IMR-90 (cell line): ENCODE data around the gene PDLIM1. TPM values are rescaled to one million over a fixed set of nuclear protein-coding genes. Genes with fewer than 3 reads are reported as not detected.
A peak's percentile ranks its signal among the peaks of the same experiment; 100 is the strongest.

Experiments
- ATAC-seq: fragments of 200-7000 bp; cut with Tn5 transposase; 2 replicates; pipeline ENCODE4 v1.9.1; 2020; ENCODE audit warnings: low read depth, mild to moderate bottlenecking, moderate library complexity
- BruUV-seq: library from RNA; stranded (reverse); fragments of 400-500 nt; replicated peaks from 2 replicates; lab custom pipeline; 2021; lab: Mats Ljungman, UMichigan
- CTCF ChIA-PET: fragments of 300-600 bp; formaldehyde crosslinking; extraction: SDS; loops from one replicate; lab custom pipeline; 2021; ENCODE audit warnings: antibody characterized with exemption; lab: Yijun Ruan, JAX
- POLR2A ChIA-PET: fragments of 300-600 bp; sonication (Branson Sonifier 250); formaldehyde crosslinking; loops from one replicate; lab custom pipeline; 2022; ENCODE audit warnings: antibody characterized with exemption; ENCODE audit not compliant: unreplicated experiment; lab: Charles Lee
- DNase-seq: peaks from one replicate; pipeline ENCODE4 v3.0.0; 2013
- H2AFZ ChIP-seq: replicated peaks from 2 replicates; pipeline ENCODE3; 2013; ENCODE audit warnings: low read length, mild to moderate bottlenecking; ENCODE audit not compliant: poor library complexity
- H2AK5ac ChIP-seq: 2 replicates; pipeline ENCODE4 v1.6.1; 2013; ENCODE audit warnings: low read depth, low read length, inconsistent platforms
- H2AK9ac ChIP-seq: replicated peaks from 2 replicates; pipeline ENCODE3; 2013; ENCODE audit warnings: mild to moderate bottlenecking, low read depth, low read length, moderate library complexity; ENCODE audit not compliant: poor library complexity
- H2BK120ac ChIP-seq: 2 replicates; pipeline ENCODE4 v1.6.1; 2013; ENCODE audit warnings: low read depth, low read length, inconsistent platforms
- H2BK15ac ChIP-seq: 3 replicates; pipeline ENCODE4 v1.6.1; 2013; ENCODE audit warnings: low read depth, low read length, inconsistent platforms
- H2BK20ac ChIP-seq: 2 replicates; pipeline ENCODE4 v1.6.1; 2013; ENCODE audit warnings: low read depth, mild to moderate bottlenecking, inconsistent platforms, low read length, moderate library complexity
- H2BK5ac ChIP-seq: 2 replicates; pipeline ENCODE4 v1.6.1; 2013; ENCODE audit warnings: mild to moderate bottlenecking, low read depth, low read length, inconsistent platforms; ENCODE audit not compliant: poor library complexity, severe bottlenecking
- H3K14ac ChIP-seq: replicated peaks from 2 replicates; pipeline ENCODE4 v1.6.1; 2013; ENCODE audit warnings: low read depth, low read length, inconsistent platforms
- H3K18ac ChIP-seq: 2 replicates; pipeline ENCODE4 v1.6.1; 2013; ENCODE audit warnings: low read depth, low read length, control low read depth
- H3K23ac ChIP-seq: 2 replicates; pipeline ENCODE4 v1.6.1; 2013; ENCODE audit warnings: low read depth, low read length, inconsistent platforms
- H3K27ac ChIP-seq: 2 replicates; pipeline ENCODE4 v1.5.1; 2013; ENCODE audit warnings: mild to moderate bottlenecking, control low read depth, low read length; ENCODE audit not compliant: insufficient read depth
- H3K27me3 ChIP-seq: 2 replicates; pipeline ENCODE4 v1.6.1; 2013; ENCODE audit warnings: low read length; ENCODE audit not compliant: control insufficient read depth, insufficient read depth
- H3K36me3 ChIP-seq: 2 replicates; pipeline ENCODE4 v1.6.1; 2013; ENCODE audit warnings: low read length, mixed read lengths; ENCODE audit not compliant: control insufficient read depth, insufficient read depth
- H3K4ac ChIP-seq: 2 replicates; pipeline ENCODE4 v1.6.1; 2013; ENCODE audit warnings: low read depth, low read length, inconsistent platforms
- H3K4me1 ChIP-seq: 2 replicates; pipeline ENCODE4 v1.6.1; 2013; ENCODE audit warnings: low read length, mixed read lengths; ENCODE audit not compliant: control insufficient read depth, insufficient read depth
- H3K4me2 ChIP-seq: 2 replicates; pipeline ENCODE4 v1.6.1; 2013; ENCODE audit warnings: low read depth, mild to moderate bottlenecking, control low read depth, low read length, moderate library complexity
- H3K4me3 ChIP-seq: 2 replicates; pipeline ENCODE4 v1.5.1; 2013; ENCODE audit warnings: low read depth, mild to moderate bottlenecking, control low read depth, low read length, moderate library complexity; ENCODE audit not compliant: insufficient read depth
- H3K56ac ChIP-seq: 2 replicates; pipeline ENCODE4 v1.6.1; 2013; ENCODE audit warnings: low read length, inconsistent platforms; ENCODE audit not compliant: insufficient read depth; ENCODE audit errors: extremely low read depth
- H3K79me1 ChIP-seq, 2 experiments: 2 replicates each; pipeline ENCODE4 v1.6.1; 2013; ENCODE audit warnings: low read length in 2 of 2, inconsistent platforms in 1 of 2, low read depth in 1 of 2
- H3K9ac ChIP-seq: 2 replicates; pipeline ENCODE4 v1.6.1; 2013; ENCODE audit warnings: low read depth, low read length, control low read depth
- H3K9me1 ChIP-seq: 2 replicates; pipeline ENCODE4 v1.6.1; 2013; ENCODE audit warnings: low read length, inconsistent platforms; ENCODE audit not compliant: insufficient read depth
- H3K9me3 ChIP-seq: 2 replicates; pipeline ENCODE4 v1.6.1; 2013; ENCODE audit warnings: low read length; ENCODE audit not compliant: control insufficient read depth, insufficient read depth
- H4K20me1 ChIP-seq: 2 replicates; pipeline ENCODE4 v1.6.1; 2013; ENCODE audit warnings: low read length, inconsistent platforms; ENCODE audit not compliant: insufficient read depth
- H4K5ac ChIP-seq: 2 replicates; pipeline ENCODE4 v1.6.1; 2013; ENCODE audit warnings: mild to moderate bottlenecking, low read depth, low read length, control low read depth
- H4K8ac ChIP-seq, 2 experiments: 2 replicates each; pipeline ENCODE4 v1.6.1; 2013; ENCODE audit warnings: low read depth in 2 of 2, low read length in 2 of 2, control low read depth in 1 of 2, inconsistent platforms in 1 of 2
- H4K91ac ChIP-seq: 2 replicates; pipeline ENCODE4 v1.6.1; 2013; ENCODE audit warnings: low read depth, low read length, inconsistent platforms; ENCODE audit not compliant: insufficient read depth
- CEBPB ChIP-seq: IDR thresholded peaks from 2 replicates; pipeline ENCODE4 v1.6.1; 2012; ENCODE audit warnings: low read depth, low read length, improper control_type of control experiment
- MAFK ChIP-seq: IDR thresholded peaks from 2 replicates; pipeline ENCODE4 v1.6.1; 2012; ENCODE audit warnings: low read depth, low read length, improper control_type of control experiment
- MAZ ChIP-seq: IDR thresholded peaks from 2 replicates; pipeline ENCODE4 v1.6.1; 2012; ENCODE audit warnings: low read depth, mild to moderate bottlenecking, low read length, improper control_type of control experiment, moderate library complexity, borderline replicate concordance
- RCOR1 ChIP-seq: IDR thresholded peaks from 2 replicates; pipeline ENCODE4 v1.6.1; 2012; ENCODE audit warnings: mild to moderate bottlenecking, low read length, improper control_type of control experiment; ENCODE audit not compliant: insufficient replicate concordance
- WGBS, 2 experiments: methylation state at CpG; one replicate each; pipeline versions ENCODE4 v1.1.5 to v1.1.7; 2013; ENCODE audit warnings: missing lambda C conversion rate in 2 of 2; ENCODE audit not compliant: insufficient read length in 1 of 2; ENCODE audit errors: extremely low coverage in 2 of 2; 5-methylcytosine and 5-hydroxymethylcytosine counted together
- dilution Hi-C: fragments of 300-500 bp; cut with HindIII; formaldehyde crosslinking; loops from one replicate; pipeline ENCODE4 v1.14.3; 2018; ENCODE audit warnings: low sequenced_read_pairs; ENCODE audit not compliant: unreplicated experiment
- in situ Hi-C: fragments of 300-500 bp; cut with MboI; formaldehyde crosslinking; loops from 3 replicates; pipeline ENCODE4 v1.14.3; 2019; ENCODE audit warnings: low sequenced_read_pairs, inconsistent platforms, mixed read lengths
- intact Hi-C: fragments of 100-400 bp; cut with micrococcal nuclease; formaldehyde crosslinking; loops from 2 replicates; pipeline ENCODE4 v1.10.0; 2022
- polyA plus RNA-seq, 3 experiments: library from polyadenylated mRNA; depleted of rRNA; stranded (reverse); fragments of >200 nt; gene quantifications; 2 replicates each; pipeline ENCODE4 v1.2.3, GENCODE V29; 2012; ENCODE audit warnings: low replicate concordance in 1 of 3
- total RNA-seq: library from RNA; depleted of rRNA; stranded (reverse); fragments of >200 nt; gene quantifications from 2 replicates; pipeline ENCODE4 v1.2.3, GENCODE V29; 2012

The PDLIM1 gene
- total and polyA plus RNA-seq, 2 of the 4 experiments (the other 2 are of a cell fraction), result 30.1 to 187 TPM

GRCh38 chr10:95234951-95235350 lies 55.9 kb downstream of the PDLIM1 start:
- Histone ChIP-seq H3K9me1 (peaks cover 22% of the 10 kb centered on the region), H3K27me3 (no peaks in the 10 kb centered on the region), H2AFZ (no peak overlapping the region), H2BK15ac (no peak overlapping the region; the same call in 2 of the 3 replicates), H2BK20ac (no peak overlapping the region), H3K27ac (no peak overlapping the region), H3K14ac (no peak overlapping the region), H2BK5ac (no peak overlapping the region), H3K4me2 (no peak overlapping the region), H3K4me1 (peaks cover 21% of the 10 kb centered on the region), H3K4me3 (no peak overlapping the region), H2AK5ac (peak overlapping the region; percentile 78; the same call in 1 of the 2 replicates), H3K18ac (no peak overlapping the region), H4K8ac (no peak overlapping the region), H4K91ac (peak overlapping the region; percentile 23; the same call in 1 of the 2 replicates), H3K23ac (no peak overlapping the region), H3K4ac (no peak overlapping the region), H4K5ac (no peak overlapping the region), H3K56ac (no peak overlapping the region), H3K9ac (no peak overlapping the region), H3K9me3 (no peaks in the 10 kb centered on the region), H3K36me3 (peaks cover 45% of the 10 kb centered on the region), H2BK120ac (peak overlapping the region; percentile 30; the same call in 1 of the 2 replicates), H3K79me1 (peaks cover 6 to 56% of the 10 kb centered on the region in 2 experiments; a peak in 3 of 4 replicates), H4K20me1 (peaks cover 6% of the 10 kb centered on the region; the same call in 1 of the 2 replicates), H2AK9ac (no peak overlapping the region)
- dilution Hi-C loops (no loop called here), in situ Hi-C loops (loop anchor here (10.0 kb wide), 1 partner anchor 100 kb away; no protein-coding TSS in a partner anchor), intact Hi-C loops (no loop called here)
- ChIA-PET POLR2A (interaction anchor here (0.7 kb wide), 1 partner anchor 99 kb away, joined by 6 read pairs; no protein-coding TSS in a partner anchor), CTCF (interaction anchor here (0.6 to 1.4 kb wide), 4 partner anchors 25 to 128 kb away, joined by 3 to 4 read pairs (median 3); no protein-coding TSS in a partner anchor)
- WGBS, 2 experiments, result 80% methylated on average over 2 of the region's 5 CpGs; no CpG with 5 or more reads in 1 of the 2 experiments
- ATAC-seq (no peak), DNase-seq (no peak)
- TF ChIP-seq MAFK (no peak), MAZ (no peak), RCOR1 (no peak), CEBPB (0 out of 2 replicates have a peak, but pooled peaks have one; percentile 25)
- BruUV-seq, result no TSS peak
